T-helper 1 cell treated with Interleukin-12 subunit alpha and Interleukin-12 subunit beta and Interleukin-4 antibody, amounts not matched to agents 30 ng/mL and 1 ng/mL, for 36 hours (primary cell): ENCODE data around the gene BCCIP. TPM values are rescaled to one million over a fixed set of nuclear protein-coding genes. Genes with fewer than 3 reads are reported as not detected.

ENCODE experiments used
- intact Hi-C: fragments of 100-400 bp; cut with micrococcal nuclease; formaldehyde crosslinking; loops from one replicate; pipeline ENCODE4 v1.15.1; 2024
- total RNA-seq: library from RNA; stranded (reverse); gene quantifications from 2 replicates; pipeline ENCODE4 v1.2.3, GENCODE V29; 2022

BCCIP gene
- total RNA-seq: 66.4 and 72.8 TPM in 2 replicates

DNA sequence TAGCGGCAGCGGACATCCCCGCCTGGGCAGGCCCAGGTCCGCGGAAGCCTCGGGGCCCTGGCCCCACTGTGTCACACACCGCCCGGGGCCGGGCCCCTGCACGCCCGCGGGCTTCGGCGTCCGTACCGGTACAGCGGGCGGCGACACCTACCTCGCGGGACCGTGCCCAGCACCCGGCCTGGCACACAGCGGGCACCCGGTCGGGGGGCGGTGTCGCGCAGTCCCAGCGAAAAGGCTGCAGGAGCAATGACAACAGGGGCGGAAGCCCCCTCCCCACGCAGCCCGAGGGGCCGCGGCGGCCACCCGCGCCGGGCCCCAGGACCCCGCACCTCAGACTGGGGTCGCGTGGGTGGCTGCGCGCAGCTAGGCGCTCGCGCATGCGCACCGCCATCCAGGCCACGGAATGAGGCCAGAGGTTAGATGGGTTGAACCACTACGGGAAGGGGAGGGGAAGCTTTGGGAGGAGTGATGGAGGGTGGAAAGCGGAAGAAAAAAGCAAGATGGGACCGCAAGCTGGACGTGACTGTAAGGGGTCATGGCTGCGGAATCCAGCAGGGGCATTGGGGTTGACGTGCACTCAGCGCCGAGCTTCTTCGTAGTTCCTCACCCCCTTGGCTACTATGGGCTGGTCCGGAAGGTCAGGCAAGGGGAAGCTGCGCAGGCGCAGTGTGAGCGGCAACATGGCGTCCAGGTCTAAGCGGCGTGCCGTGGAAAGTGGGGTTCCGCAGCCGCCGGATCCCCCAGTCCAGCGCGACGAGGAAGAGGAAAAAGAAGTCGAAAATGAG, at the start of gene BCCIP, which contains the start of gene UROS:
BCCIP (plus strand) TSS at position 669 of the 785 bp plus-strand sequence; CDS start at position 681, 12 bp downstream.
UROS (minus strand) TSS at position 381 of the 785 bp plus-strand sequence. CDS start 6,759 bp downstream, outside the sequence.
- intact Hi-C loops: loop anchor here (1.0 to 5.0 kb wide), 6 partner anchors 73 to 1405 kb away; partner anchors contain the start of genes ABRAXAS2, EDRF1, FANK1 and OAT

- intact Hi-C loops: no loop called here
These were observed 49.4 kb upstream of the BCCIP start for GRCh38 chr10:125773687-125774543.

- intact Hi-C loops: no loop called here
These were observed 48.7 kb upstream of the BCCIP start for GRCh38 chr10:125774581-125775191.

GRCh38 chr10:125775491-125776106, 47.7 kb upstream of the BCCIP start, which contains the start of gene MMP21:
MMP21 (minus strand) TSS chr10:125775821; CDS start chr10:125775821, 0 bp downstream.
- intact Hi-C loops: no loop called here

DNA sequence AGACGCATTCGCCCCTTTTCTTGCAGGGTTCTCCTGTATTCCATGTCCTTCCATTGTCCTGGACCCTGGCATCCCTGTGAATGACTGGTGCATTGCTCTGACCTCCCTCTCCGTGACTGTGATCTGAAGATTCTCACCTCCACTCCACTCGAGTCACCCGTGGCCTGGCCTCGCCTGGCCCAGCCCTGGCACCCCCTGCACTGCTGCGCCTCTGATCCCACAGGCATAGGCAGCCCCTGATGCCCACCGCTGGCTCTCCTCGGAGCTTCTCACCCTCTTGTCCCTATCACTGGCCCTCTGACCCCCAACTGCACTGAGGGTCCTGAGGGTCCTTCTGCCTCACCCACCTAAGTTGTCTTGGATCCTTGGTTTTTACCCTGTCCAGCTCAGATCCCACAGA, 45.5 kb upstream of the BCCIP start:
- intact Hi-C loops: no loop called here

GRCh38 chr10:125778556-125778955, 44.8 kb upstream of the BCCIP start:
- intact Hi-C loops: no loop called here

DNA sequence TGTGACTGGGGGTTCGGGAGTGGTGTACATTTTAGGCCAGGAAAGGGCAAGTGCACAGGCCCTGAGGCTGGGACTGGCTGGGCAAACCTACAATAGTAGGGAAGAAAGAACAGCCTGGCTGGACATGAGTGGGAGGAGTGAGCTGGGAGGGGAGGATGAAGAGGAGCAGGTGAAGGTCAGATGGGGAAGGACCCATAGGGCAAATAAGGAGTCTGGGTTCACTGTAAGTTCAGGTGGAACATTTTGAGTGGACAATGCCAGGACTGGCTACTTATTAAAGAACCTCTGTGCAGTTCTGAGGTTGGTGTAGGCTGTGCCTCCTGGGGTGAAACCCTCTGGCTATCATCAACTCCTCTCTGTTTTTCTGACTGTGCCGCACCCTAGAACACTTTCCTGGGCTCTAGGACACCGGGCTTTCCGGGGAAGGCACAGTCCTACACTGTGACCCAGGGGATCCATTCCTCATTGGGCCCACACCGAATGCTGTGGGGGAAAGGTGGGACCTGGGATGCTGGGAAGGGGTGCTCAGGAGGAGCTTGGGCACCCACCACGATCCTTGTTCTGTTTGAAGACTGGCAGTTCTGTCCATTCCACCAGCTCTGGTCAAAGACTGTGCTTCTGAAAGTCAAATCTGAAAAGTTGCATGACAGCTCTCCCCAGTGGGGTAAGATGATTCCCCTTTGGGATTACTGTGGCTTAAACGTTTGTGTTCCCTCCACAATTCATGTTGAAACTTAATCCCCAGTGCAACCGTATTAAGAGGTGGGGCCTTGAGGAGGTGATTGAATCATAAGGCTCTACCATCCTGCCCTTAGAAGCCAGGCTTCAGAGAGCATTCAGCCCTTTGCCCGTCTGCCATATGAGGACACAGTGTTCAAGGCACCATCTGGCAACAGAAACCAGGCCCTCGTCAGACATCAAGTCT, 43.7 kb upstream of the BCCIP start:
- intact Hi-C loops: no loop called here

GRCh38 chr10:125781374-125781773, 42.0 kb upstream of the BCCIP start:
- intact Hi-C loops: no loop called here

GRCh38 chr10:125782054-125782453, 41.3 kb upstream of the BCCIP start:
- intact Hi-C loops: no loop called here

GRCh38 chr10:125782616-125783015, 40.7 kb upstream of the BCCIP start:
- intact Hi-C loops: no loop called here

- intact Hi-C loops: no loop called here
These were observed 39.9 kb upstream of the BCCIP start for GRCh38 chr10:125783408-125783807.

DNA sequence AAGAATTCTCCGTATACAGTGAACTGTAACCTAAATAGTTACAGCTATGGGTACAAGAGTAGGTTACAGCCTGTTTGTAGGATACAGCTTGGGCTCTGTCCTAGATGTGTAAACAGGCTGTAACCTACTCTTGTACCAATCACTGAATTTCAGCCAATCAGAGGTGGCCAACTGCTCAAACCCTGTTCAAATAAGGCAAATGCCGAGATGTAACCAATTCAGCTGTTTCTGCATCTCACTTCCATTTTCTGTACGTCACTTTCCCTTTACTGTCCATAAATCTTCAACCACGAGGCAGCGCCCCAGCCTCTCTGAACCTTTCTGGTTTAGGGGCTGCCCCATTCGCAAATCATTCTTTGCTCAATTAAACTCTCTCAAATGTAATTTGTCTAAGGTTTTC, 39.4 kb upstream of the BCCIP start:
- intact Hi-C loops: no loop called here

GRCh38 chr10:125785791-125786190, 37.6 kb upstream of the BCCIP start:
- intact Hi-C loops: no loop called here

GRCh38 chr10:125788156-125789034, 35.0 kb upstream of the BCCIP start:
- intact Hi-C loops: no loop called here

- intact Hi-C loops: no loop called here
These were observed 30.7 kb upstream of the BCCIP start for GRCh38 chr10:125792342-125793300.

DNA sequence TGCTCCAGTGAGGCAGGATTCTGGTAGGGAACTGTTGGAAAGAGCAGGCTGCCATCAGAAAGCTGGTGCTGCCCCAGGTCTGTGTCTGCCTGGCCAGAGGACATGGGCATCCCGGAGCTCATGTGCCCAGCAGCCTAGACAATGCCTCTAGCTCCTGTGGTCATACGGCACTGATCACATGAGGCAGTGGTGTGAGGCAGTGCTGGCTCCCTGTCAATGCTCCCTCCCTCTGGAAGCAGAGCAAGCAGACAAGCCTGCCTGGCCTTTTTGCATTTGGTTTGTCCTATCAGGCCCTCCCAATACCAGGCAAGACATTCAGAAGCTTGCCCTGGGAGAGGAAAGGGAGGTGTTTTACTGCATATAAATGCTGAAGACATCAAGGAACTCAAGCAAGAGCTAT, 28.2 kb upstream of the BCCIP start:
- intact Hi-C loops: no loop called here

- intact Hi-C loops: no loop called here
These were observed 27.6 kb upstream of the BCCIP start for GRCh38 chr10:125795637-125796190.

DNA sequence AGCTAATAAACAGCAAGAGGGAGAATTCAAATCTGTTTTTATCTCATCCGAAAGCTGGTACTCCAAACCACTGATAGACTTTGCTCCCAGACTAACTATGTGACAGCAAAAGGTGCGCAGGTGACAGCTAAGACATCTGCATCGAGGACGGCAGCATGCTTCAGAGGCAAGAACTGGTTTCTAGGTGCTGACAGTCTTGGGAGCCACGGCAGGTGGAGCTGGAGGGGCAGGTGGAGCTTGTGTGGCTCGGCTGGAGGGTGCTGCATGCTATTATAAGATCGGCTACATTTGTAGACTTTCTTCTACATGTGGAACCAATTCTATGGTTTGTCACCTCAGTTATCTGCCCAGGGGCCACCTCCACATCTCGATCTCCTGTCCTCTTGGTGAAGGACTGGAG, 25.9 kb upstream of the BCCIP start:
- intact Hi-C loops: no loop called here
